WTC11 (cell line): ENCODE data around the gene ZP3. TPM values are rescaled to one million over a fixed set of nuclear protein-coding genes. Genes with fewer than 3 reads are reported as not detected.

Source experiments
- ATAC-seq: fragments of 200-7000 bp; cut with Tn5 transposase; 2 replicates; pipeline ENCODE4 v1.10.0; 2021; ENCODE audit warnings: mild to moderate bottlenecking, moderate library complexity
- CTCF ChIA-PET: fragments of 300-600 bp; sonication (Branson Sonifier 250); formaldehyde crosslinking; loops from one replicate; lab custom pipeline; 2021; ENCODE audit warnings: antibody characterized with exemption; lab: Charles Lee
- POLR2A ChIA-PET: fragments of 350-600 bp; sonication (Branson Sonifier 250); formaldehyde crosslinking; loops from one replicate; lab custom pipeline; 2021; ENCODE audit warnings: antibody characterized with exemption; lab: Charles Lee
- DNase-seq: peaks from one replicate; pipeline ENCODE4 v3.0.0; 2021; ENCODE audit warnings: low spot score
- H3K27ac Mint-ChIP-seq: 2 replicates; pipeline ENCODE4 v1.8.0; 2021; ENCODE audit warnings: mixed read lengths
- H3K27me3 Mint-ChIP-seq: 2 replicates; pipeline ENCODE4 v1.8.0; 2021; ENCODE audit warnings: low read depth, mild to moderate bottlenecking, moderate library complexity, mixed read lengths
- H3K36me3 Mint-ChIP-seq: 2 replicates; pipeline ENCODE4 v1.8.0; 2021; ENCODE audit warnings: mixed read lengths
- H3K4me1 Mint-ChIP-seq: 2 replicates; pipeline ENCODE4 v1.8.0; 2022; ENCODE audit warnings: mixed read lengths
- H3K4me3 Mint-ChIP-seq: 2 replicates; pipeline ENCODE4 v1.8.0; 2021; ENCODE audit warnings: mild to moderate bottlenecking, moderate library complexity, mixed read lengths
- H3K9me3 Mint-ChIP-seq: 2 replicates; pipeline ENCODE4 v1.8.0; 2021; ENCODE audit warnings: mixed read lengths
- E2F4 ChIP-seq: sonication (generic); formaldehyde crosslinking; IDR thresholded peaks from 2 replicates; pipeline ENCODE4 v1.8.1; 2022; ENCODE audit warnings: low read depth, mild to moderate bottlenecking, moderate library complexity, missing genetic modification reagents, borderline replicate concordance
- EMX1 ChIP-seq: fragments of 250-450 bp; sonication (Bioruptor Pico); IDR thresholded peaks from 2 replicates; pipeline ENCODE4 v1.8.0; 2021; ENCODE audit warnings: mild to moderate bottlenecking
- GABPB1 ChIP-seq: sonication (generic); formaldehyde crosslinking; IDR thresholded peaks from 2 replicates; pipeline ENCODE4 v1.8.1; 2023; ENCODE audit warnings: mild to moderate bottlenecking, missing genetic modification reagents
- GRHL2 ChIP-seq: fragments of 250-450 bp; sonication (Bioruptor Pico); IDR thresholded peaks from 2 replicates; pipeline ENCODE4 v1.8.0; 2022; ENCODE audit warnings: mild to moderate bottlenecking, moderate library complexity; ENCODE audit not compliant: insufficient replicate concordance, severe bottlenecking
- NR1H2 ChIP-seq: sonication (generic); formaldehyde crosslinking; IDR thresholded peaks from 2 replicates; pipeline ENCODE4 v1.9.0; 2021; ENCODE audit warnings: mild to moderate bottlenecking, moderate library complexity, missing genetic modification reagents
- PRRX2 ChIP-seq: fragments of 250-450 bp; sonication (Bioruptor Pico); IDR thresholded peaks from 2 replicates; pipeline ENCODE4 v1.8.0; 2021; ENCODE audit warnings: mild to moderate bottlenecking
- SP1 ChIP-seq: sonication (generic); formaldehyde crosslinking; conservative IDR thresholded peaks from 2 replicates; pipeline ENCODE4 v1.8.1; 2022; ENCODE audit warnings: missing genetic modification reagents
- TEAD1 ChIP-seq: sonication (generic); formaldehyde crosslinking; IDR thresholded peaks from 2 replicates; pipeline ENCODE4 v1.8.0; 2022; ENCODE audit warnings: mild to moderate bottlenecking, missing genetic modification reagents
- TP53 ChIP-seq: sonication (generic); formaldehyde crosslinking; IDR thresholded peaks from 2 replicates; pipeline ENCODE4 v1.8.1; 2023; ENCODE audit warnings: mild to moderate bottlenecking, missing genetic modification reagents
- ZNF138 ChIP-seq: sonication (generic); formaldehyde crosslinking; conservative IDR thresholded peaks from 2 replicates; pipeline ENCODE4 v1.8.1; 2022; ENCODE audit warnings: mild to moderate bottlenecking, moderate library complexity, missing genetic modification reagents
- ZNF232 ChIP-seq: sonication (generic); formaldehyde crosslinking; IDR thresholded peaks from 2 replicates; pipeline ENCODE4 v1.8.0; 2022; ENCODE audit warnings: mild to moderate bottlenecking, missing genetic modification reagents
- ZNF396 ChIP-seq: fragments of 250-450 bp; sonication (Bioruptor Pico); IDR thresholded peaks from 2 replicates; pipeline ENCODE4 v1.8.0; 2021; ENCODE audit warnings: mild to moderate bottlenecking, moderate library complexity, borderline replicate concordance
- ZNF512 ChIP-seq: sonication (generic); formaldehyde crosslinking; IDR thresholded peaks from 2 replicates; pipeline ENCODE4 v1.8.1; 2022; ENCODE audit warnings: missing genetic modification reagents, borderline replicate concordance
- total RNA-seq: library from RNA; stranded (reverse); gene quantifications from 3 replicates; pipeline ENCODE4 v1.2.3, GENCODE V29; 2021
- TF ChIP-seq, protein P1 (sequence below): sonication (generic); formaldehyde crosslinking; conservative IDR thresholded peaks from 2 replicates; pipeline ENCODE4 v1.8.1; 2023; ENCODE audit warnings: mild to moderate bottlenecking, low read depth, missing genetic modification reagents, moderate library complexity
- TF ChIP-seq, protein P2 (sequence below): fragments of 200-600 bp; IDR thresholded peaks from 2 replicates; pipeline ENCODE4 v1.8.0; 2022; ENCODE audit warnings: antibody characterized with exemption
- TF ChIP-seq, protein P3 (sequence below): sonication (generic); formaldehyde crosslinking; IDR thresholded peaks from 2 replicates; pipeline ENCODE4 v1.8.1; 2023; ENCODE audit warnings: mild to moderate bottlenecking, moderate library complexity, missing genetic modification reagents

Gene ZP3
- total RNA-seq, 1 experiment from 2014 or later, result 1.8 TPM

GRCh38 chr7:76428868-76429805, 4.4 kb downstream of the ZP3 start (continued):
- no peak for TF ChIP-seq PRRX2 (CRISPR knock-in tag)
- no peak for TF ChIP-seq NR1H2 (CRISPR knock-in tag)
- TF ChIP-seq TEAD1 (CRISPR knock-in tag), result no peak
- TF ChIP-seq GRHL2 (CRISPR knock-in tag), result no peak
- TF ChIP-seq EMX1, result no peak
- TF ChIP-seq ZNF512 (CRISPR knock-in tag), result no peak
- TF ChIP-seq E2F4 (CRISPR knock-in tag), result no peak
- TF ChIP-seq, protein P1, sequence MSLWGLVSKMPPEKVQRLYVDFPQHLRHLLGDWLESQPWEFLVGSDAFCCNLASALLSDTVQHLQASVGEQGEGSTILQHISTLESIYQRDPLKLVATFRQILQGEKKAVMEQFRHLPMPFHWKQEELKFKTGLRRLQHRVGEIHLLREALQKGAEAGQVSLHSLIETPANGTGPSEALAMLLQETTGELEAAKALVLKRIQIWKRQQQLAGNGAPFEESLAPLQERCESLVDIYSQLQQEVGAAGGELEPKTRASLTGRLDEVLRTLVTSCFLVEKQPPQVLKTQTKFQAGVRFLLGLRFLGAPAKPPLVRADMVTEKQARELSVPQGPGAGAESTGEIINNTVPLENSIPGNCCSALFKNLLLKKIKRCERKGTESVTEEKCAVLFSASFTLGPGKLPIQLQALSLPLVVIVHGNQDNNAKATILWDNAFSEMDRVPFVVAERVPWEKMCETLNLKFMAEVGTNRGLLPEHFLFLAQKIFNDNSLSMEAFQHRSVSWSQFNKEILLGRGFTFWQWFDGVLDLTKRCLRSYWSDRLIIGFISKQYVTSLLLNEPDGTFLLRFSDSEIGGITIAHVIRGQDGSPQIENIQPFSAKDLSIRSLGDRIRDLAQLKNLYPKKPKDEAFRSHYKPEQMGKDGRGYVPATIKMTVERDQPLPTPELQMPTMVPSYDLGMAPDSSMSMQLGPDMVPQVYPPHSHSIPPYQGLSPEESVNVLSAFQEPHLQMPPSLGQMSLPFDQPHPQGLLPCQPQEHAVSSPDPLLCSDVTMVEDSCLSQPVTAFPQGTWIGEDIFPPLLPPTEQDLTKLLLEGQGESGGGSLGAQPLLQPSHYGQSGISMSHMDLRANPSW (CRISPR knock-in tag), result no peak
- TF ChIP-seq ZNF396 (CRISPR knock-in tag), result no peak
- TF ChIP-seq, all 79 proteins: peak for 0

GRCh38 chr7:76430211-76430610, 5.5 kb downstream of the ZP3 start:
- ChIA-PET CTCF (no interaction called here), POLR2A (no interaction called here)
- H3K27ac Mint-ChIP-seq, result no peak overlapping the region
- TF ChIP-seq ZNF232 (no peak), GABPB1 (CRISPR knock-in tag) (no peak), ZNF138 (no peak), NR1H2 (CRISPR knock-in tag) (no peak), TP53 (CRISPR knock-in tag) (no peak)
- peaks cover 16% of the 10 kb centered on the region for H3K4me1 Mint-ChIP-seq
- no peak overlapping the region for H3K4me3 Mint-ChIP-seq
- H3K27me3 Mint-ChIP-seq, result no peaks in the 10 kb centered on the region; the same call in 1 of the 2 replicates
- H3K9me3 Mint-ChIP-seq, result no peaks in the 10 kb centered on the region
- no peaks in the 10 kb centered on the region for H3K36me3 Mint-ChIP-seq
- DNase-seq (no peak), ATAC-seq (no peak)

DNA sequence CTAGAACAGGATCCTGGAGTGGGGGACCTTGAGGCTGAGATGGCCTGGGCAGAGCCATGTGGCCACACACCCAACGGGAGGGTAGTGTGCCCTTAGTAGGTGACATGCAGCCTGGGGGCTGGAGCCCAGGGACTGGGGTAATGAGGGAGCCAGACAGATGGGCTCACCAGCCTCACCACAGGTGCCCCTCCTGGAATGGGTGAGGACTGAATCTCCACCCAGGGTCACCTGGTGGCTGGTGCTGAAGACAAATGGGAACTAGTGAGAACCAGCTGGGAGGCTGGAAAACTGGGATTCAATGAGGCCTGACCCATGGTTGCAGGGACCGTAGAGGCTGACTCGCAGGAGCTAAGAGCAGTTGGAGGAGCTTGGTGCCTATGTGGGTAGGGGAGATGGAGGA, 6.1 kb downstream of the ZP3 start:
- ChIA-PET CTCF (no interaction called here), POLR2A (interaction anchor here (0.6 kb wide), 1 partner anchor 125 kb away, joined by 4 read pairs; no protein-coding TSS in a partner anchor)
- H3K36me3 Mint-ChIP-seq, result no peaks in the 10 kb centered on the region
- H3K4me1 Mint-ChIP-seq, result peaks cover 16% of the 10 kb centered on the region
- H3K4me3 Mint-ChIP-seq, result no peak overlapping the region
- H3K27ac Mint-ChIP-seq, result peak overlapping the region; percentile 24; the same call in 1 of the 2 replicates
- no peak for ATAC-seq
- no peaks in the 10 kb centered on the region for H3K9me3 Mint-ChIP-seq
- no peak for DNase-seq
- H3K27me3 Mint-ChIP-seq, result no peaks in the 10 kb centered on the region; the same call in 1 of the 2 replicates
- TF ChIP-seq, protein P1 (CRISPR knock-in tag), result no peak
- TF ChIP-seq SP1 (CRISPR knock-in tag) (no peak), E2F4 (CRISPR knock-in tag) (no peak), NR1H2 (CRISPR knock-in tag) (no peak)
- TF ChIP-seq, protein P2, sequence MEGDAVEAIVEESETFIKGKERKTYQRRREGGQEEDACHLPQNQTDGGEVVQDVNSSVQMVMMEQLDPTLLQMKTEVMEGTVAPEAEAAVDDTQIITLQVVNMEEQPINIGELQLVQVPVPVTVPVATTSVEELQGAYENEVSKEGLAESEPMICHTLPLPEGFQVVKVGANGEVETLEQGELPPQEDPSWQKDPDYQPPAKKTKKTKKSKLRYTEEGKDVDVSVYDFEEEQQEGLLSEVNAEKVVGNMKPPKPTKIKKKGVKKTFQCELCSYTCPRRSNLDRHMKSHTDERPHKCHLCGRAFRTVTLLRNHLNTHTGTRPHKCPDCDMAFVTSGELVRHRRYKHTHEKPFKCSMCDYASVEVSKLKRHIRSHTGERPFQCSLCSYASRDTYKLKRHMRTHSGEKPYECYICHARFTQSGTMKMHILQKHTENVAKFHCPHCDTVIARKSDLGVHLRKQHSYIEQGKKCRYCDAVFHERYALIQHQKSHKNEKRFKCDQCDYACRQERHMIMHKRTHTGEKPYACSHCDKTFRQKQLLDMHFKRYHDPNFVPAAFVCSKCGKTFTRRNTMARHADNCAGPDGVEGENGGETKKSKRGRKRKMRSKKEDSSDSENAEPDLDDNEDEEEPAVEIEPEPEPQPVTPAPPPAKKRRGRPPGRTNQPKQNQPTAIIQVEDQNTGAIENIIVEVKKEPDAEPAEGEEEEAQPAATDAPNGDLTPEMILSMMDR, result no peak
- TF ChIP-seq, protein P3, sequence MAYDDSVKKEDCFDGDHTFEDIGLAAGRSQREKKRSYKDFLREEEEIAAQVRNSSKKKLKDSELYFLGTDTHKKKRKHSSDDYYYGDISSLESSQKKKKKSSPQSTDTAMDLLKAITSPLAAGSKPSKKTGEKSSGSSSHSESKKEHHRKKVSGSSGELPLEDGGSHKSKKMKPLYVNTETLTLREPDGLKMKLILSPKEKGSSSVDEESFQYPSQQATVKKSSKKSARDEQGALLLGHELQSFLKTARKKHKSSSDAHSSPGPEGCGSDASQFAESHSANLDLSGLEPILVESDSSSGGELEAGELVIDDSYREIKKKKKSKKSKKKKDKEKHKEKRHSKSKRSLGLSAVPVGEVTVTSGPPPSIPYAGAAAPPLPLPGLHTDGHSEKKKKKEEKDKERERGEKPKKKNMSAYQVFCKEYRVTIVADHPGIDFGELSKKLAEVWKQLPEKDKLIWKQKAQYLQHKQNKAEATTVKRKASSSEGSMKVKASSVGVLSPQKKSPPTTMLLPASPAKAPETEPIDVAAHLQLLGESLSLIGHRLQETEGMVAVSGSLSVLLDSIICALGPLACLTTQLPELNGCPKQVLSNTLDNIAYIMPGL, result no peak
